ENCODE measurements around the gene HOXB1.

DNA sequence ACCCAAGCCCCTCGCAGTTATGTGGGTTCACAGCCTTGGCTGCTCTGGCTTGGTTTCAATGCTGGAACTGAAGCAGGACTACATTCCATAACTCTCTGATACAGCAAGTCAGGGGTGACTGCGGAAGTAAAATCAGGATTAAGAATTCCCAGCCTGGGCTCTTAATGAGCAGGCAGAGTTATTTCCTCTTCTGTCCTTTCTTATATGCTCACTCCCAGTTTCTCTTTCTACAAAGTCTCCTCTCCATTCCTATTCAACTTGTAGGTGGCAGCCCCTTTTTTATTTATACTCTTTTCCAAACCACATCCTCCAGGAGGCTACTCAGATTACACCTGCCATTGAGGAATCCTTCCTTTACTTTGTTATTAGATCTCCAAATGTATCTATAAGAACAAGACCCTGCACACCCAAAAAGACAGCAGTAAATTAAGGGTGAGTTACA, 40.3 kb downstream of the HOXB1 start:
- TF ChIP-seq, protein P1, sequence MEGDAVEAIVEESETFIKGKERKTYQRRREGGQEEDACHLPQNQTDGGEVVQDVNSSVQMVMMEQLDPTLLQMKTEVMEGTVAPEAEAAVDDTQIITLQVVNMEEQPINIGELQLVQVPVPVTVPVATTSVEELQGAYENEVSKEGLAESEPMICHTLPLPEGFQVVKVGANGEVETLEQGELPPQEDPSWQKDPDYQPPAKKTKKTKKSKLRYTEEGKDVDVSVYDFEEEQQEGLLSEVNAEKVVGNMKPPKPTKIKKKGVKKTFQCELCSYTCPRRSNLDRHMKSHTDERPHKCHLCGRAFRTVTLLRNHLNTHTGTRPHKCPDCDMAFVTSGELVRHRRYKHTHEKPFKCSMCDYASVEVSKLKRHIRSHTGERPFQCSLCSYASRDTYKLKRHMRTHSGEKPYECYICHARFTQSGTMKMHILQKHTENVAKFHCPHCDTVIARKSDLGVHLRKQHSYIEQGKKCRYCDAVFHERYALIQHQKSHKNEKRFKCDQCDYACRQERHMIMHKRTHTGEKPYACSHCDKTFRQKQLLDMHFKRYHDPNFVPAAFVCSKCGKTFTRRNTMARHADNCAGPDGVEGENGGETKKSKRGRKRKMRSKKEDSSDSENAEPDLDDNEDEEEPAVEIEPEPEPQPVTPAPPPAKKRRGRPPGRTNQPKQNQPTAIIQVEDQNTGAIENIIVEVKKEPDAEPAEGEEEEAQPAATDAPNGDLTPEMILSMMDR (IDR thresholded peaks at IDR 0.05 in 8 of 11, conservative IDR thresholded peaks at IDR 0.05 in 3 of 11): no peak
- TF ChIP-seq POLR2AphosphoS5 (IDR thresholded peaks at IDR 0.05): no peak
- no peak for TF ChIP-seq POLR2A (IDR thresholded peaks at IDR 0.05)

All from spleen (tissue), 7 donors.